Fibroblast of villous mesenchyme (primary cell): ENCODE data around the gene MINDY4B. TPM values are rescaled to one million over a fixed set of nuclear protein-coding genes. Genes with fewer than 3 reads are reported as not detected.
"Not testable (repeated sequence)": the region's sequence is repeated elsewhere in the genome, so short reads cannot be mapped to it uniquely, and the experiment has no call there.

ENCODE experiments used
- DNase-seq: peaks from one replicate; pipeline ENCODE4 v3.0.0-alpha.2; 2010; ENCODE audit warnings: low read depth
- H3K4me3 ChIP-seq: 2 replicates; pipeline ENCODE4 v1.5.1; 2011; ENCODE audit warnings: low read depth, mild to moderate bottlenecking, low read length
- total RNA-seq: library from RNA; depleted of rRNA; stranded (reverse); fragments of >200 nt; gene quantifications from 2 replicates; pipeline ENCODE4 v1.2.3, GENCODE V29; 2012
- TF ChIP-seq, protein P1 (sequence below): IDR thresholded peaks from 2 replicates; pipeline ENCODE4 v1.5.1; 2012; ENCODE audit warnings: low read depth, mild to moderate bottlenecking, low read length; ENCODE audit not compliant: insufficient read depth

The MINDY4B gene
- total RNA-seq, 1 donor, result not detected

DNA sequence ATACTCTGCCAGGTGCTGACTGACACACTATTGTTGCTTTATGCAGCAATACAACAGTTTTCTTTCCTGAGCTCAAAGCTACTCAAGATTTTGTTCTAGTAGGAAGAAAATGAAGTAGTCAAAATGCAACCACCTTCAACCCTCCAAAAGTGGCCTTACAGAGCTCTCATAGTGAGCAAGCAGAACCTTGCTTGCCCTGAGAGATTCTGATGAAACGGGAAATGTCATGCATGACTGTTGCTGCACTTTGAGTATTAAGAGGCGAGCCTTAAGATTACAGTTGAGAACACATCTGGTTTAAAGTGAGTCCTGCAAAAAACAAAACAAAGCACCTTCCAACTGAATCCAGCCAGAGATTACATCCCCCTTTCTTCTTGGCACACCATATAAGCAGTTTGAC, 29.7 kb downstream of the MINDY4B start:
- DNase-seq, result no peak
- no peak overlapping the region for H3K4me3 ChIP-seq
- TF ChIP-seq, protein P1, sequence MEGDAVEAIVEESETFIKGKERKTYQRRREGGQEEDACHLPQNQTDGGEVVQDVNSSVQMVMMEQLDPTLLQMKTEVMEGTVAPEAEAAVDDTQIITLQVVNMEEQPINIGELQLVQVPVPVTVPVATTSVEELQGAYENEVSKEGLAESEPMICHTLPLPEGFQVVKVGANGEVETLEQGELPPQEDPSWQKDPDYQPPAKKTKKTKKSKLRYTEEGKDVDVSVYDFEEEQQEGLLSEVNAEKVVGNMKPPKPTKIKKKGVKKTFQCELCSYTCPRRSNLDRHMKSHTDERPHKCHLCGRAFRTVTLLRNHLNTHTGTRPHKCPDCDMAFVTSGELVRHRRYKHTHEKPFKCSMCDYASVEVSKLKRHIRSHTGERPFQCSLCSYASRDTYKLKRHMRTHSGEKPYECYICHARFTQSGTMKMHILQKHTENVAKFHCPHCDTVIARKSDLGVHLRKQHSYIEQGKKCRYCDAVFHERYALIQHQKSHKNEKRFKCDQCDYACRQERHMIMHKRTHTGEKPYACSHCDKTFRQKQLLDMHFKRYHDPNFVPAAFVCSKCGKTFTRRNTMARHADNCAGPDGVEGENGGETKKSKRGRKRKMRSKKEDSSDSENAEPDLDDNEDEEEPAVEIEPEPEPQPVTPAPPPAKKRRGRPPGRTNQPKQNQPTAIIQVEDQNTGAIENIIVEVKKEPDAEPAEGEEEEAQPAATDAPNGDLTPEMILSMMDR, result no peak

DNA sequence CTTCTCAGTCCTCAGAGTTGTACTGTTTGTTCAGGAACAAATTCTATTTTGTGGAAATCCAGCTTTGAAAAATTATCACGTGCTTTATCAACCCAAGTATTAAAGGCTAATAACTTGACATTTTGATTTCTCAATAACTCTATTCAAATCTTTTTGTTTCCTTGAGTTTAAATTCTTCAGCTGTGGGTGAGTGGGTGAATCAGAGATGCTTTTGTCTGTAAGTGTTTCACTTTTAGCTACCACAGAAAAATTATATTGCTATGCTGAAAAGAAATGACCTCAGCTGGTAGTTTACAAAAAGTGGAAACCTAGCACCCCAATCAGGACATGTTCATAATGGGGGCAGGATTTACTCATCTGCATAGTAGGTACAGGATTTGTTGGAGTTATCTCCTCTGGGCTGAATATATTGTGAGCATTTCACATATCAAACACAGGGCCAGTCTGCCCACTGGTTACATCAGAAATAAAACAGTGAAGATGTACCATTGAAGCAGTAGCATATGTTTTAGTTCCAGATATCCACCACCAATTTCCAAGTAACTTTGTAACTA, 30.5 kb downstream of the MINDY4B start:
- TF ChIP-seq, protein P1, result no peak
- DNase-seq, result no peak
- no peak overlapping the region for H3K4me3 ChIP-seq

DNA sequence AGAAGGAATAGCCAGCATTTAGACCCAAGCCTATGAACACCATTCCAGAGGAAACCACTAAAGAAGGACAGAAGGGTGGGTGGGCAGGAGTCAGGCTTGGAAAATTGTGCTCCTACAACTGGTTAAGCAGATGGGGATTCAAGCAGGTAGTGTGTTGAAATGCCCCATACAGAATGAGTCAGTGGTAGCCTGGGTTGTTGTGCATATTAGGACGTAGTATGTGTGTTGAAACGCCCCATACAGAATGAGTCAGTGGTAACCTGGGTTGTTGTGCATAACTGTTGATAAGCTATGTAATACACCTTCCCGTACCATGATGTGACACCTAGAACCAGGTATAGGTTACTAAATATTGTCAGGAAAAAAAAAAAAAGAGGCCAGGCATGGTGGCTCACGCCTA, 34.0 kb downstream of the MINDY4B start:
- DNase-seq, result no peak
- TF ChIP-seq, protein P1, result no peak
- H3K4me3 ChIP-seq, result no peak overlapping the region

DNA sequence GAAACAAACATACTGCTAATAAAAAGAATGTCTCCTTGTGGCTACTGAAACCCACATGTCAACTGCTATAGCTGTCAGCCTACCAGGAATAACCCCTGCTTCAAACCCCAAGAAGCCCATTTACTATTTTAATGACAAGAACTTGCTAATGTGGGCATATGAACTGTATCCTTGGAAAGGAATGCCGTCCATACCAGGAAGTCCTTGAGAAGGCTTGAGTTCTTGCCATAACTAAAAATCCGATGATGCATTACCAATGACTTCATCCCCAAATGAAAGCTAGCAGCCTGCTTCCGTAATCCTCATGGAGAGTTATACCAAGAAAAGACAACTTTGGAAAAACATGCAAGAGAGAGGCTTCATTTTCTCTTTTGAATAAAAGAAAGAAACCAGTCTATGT, 34.8 kb downstream of the MINDY4B start:
- H3K4me3 ChIP-seq, result no peak overlapping the region
- TF ChIP-seq, protein P1, result no peak
- DNase-seq, result no peak

DNA sequence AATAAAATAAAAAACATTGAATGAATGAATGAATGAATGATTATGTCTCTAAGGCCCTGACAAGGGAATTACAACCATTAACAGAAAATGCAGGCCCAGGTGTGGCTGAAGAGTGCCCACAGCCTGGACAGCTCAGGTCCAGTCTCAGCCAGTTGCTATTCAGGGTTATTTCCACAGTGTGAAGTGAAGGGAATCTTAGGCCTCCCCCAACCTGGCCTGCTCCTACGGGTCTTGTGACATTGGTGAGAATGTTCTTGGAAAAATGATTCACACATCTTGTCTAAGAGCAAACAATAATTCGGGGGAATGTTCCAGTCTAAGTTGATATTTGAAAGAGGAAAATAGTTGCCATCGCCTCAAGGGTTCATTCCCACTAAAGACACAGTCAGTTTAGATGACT, 37.0 kb downstream of the MINDY4B start:
- TF ChIP-seq, protein P1, result no peak
- no peak for DNase-seq
- no peak overlapping the region for H3K4me3 ChIP-seq

DNA sequence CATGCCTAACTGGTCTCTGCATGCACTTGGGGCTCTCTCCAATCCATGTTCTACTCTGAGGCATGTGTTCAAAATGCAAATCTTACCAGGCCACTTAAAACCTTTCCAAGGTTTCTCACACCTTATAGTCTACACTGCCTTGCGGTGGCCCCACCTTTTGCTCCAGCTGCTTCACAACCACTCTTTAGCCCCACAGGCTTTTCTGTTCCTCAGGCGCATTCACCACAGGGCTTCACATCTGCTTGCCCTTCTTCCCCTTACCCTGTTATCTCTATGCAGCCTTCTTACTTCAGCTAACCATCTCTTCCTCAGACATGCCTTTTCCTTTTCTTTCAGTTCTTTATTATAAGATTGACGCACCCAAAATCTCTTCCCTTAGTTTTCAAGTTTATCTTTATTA, 37.8 kb downstream of the MINDY4B start:
- no peak overlapping the region for H3K4me3 ChIP-seq
- no peak for DNase-seq
- TF ChIP-seq, protein P1, result no peak

DNA sequence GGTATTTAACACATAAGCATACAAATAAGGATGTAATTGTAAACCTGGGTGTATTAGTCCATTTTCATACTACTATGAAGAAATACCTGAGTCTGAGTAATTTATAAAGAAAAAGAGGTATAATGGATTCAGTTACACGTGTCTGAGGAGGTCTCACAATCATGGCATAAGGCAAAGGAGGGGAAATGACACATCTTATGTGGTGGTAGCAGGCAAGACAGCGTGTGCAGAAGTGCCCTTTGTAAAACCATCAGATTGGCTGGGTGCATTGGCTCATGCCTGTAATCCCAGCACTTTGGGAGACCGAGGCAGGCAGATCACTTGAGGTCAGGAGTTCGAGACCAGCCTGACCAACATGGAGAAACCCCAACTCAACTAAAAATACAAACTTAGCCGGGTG, 41.3 kb downstream of the MINDY4B start:
- not testable (repeated sequence) for DNase-seq, H3K4me3 ChIP-seq
